ENCODE results near the gene SPAG8.

DNA sequence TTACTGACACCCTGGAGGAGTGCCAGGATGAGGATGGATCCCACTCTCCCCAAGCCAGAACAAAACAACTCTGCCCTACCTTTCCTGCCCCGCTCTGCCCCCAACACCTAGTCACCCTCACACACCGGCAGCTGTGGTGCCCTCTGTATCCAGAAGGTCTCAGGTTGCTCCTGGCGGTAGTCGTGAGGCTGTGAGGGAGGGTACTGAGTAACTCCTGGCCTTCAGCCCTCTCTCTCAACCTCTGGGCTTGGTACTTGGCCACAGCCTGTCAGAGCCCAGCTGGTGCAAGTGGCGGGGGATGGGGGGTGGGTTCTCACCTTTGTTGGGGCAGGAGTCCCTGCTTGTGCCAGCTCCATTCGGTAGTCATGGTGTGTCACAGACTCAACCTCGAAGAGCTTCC, 1.9 kb downstream of the SPAG8 start:
- TF ChIP-seq ZNF274 (IDR thresholded peaks at IDR 0.05; ENCODE audit: insufficient read depth, insufficient read length) (no peak), POLR2A (IDR thresholded peaks at IDR 0.05; ENCODE audit: low read depth, low read length) (no peak), MXI1 (IDR thresholded peaks at IDR 0.05; ENCODE audit: low read depth, low read length) (no peak), RELA (IDR thresholded peaks at IDR 0.05; ENCODE audit: borderline replicate concordance, partially characterized antibody) (no peak), RAD51 (IDR thresholded peaks at IDR 0.05) (no peak), EP300 (IDR thresholded peaks at IDR 0.05; ENCODE audit: borderline replicate concordance in 1 of 2, control insufficient read depth in 1 of 2, low read depth in 2 of 2, low read length in 2 of 2) (no peak), SP1 (IDR thresholded peaks at IDR 0.05; ENCODE audit: low read depth, low read length) (no peak), SMC3 (IDR thresholded peaks at IDR 0.05; ENCODE audit: borderline replicate concordance, low read length) (no peak), POLR2AphosphoS5 (IDR thresholded peaks at IDR 0.05; ENCODE audit: low read length) (no peak)
- TF ChIP-seq, protein P1, sequence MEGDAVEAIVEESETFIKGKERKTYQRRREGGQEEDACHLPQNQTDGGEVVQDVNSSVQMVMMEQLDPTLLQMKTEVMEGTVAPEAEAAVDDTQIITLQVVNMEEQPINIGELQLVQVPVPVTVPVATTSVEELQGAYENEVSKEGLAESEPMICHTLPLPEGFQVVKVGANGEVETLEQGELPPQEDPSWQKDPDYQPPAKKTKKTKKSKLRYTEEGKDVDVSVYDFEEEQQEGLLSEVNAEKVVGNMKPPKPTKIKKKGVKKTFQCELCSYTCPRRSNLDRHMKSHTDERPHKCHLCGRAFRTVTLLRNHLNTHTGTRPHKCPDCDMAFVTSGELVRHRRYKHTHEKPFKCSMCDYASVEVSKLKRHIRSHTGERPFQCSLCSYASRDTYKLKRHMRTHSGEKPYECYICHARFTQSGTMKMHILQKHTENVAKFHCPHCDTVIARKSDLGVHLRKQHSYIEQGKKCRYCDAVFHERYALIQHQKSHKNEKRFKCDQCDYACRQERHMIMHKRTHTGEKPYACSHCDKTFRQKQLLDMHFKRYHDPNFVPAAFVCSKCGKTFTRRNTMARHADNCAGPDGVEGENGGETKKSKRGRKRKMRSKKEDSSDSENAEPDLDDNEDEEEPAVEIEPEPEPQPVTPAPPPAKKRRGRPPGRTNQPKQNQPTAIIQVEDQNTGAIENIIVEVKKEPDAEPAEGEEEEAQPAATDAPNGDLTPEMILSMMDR (IDR thresholded peaks at IDR 0.05 in 2 of 3, conservative IDR thresholded peaks at IDR 0.05 in 1 of 3; ENCODE audit: control insufficient read depth in 2 of 3, extremely low read depth in 1 of 3, insufficient read depth in 1 of 3, low read depth in 3 of 3, low read length in 3 of 3): no peak
- TF ChIP-seq, protein P2, sequence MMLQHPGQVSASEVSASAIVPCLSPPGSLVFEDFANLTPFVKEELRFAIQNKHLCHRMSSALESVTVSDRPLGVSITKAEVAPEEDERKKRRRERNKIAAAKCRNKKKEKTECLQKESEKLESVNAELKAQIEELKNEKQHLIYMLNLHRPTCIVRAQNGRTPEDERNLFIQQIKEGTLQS (IDR thresholded peaks at IDR 0.05; ENCODE audit: borderline replicate concordance, extremely low read depth, low read depth, low read length): no peak
- TF ChIP-seq, protein P3, sequence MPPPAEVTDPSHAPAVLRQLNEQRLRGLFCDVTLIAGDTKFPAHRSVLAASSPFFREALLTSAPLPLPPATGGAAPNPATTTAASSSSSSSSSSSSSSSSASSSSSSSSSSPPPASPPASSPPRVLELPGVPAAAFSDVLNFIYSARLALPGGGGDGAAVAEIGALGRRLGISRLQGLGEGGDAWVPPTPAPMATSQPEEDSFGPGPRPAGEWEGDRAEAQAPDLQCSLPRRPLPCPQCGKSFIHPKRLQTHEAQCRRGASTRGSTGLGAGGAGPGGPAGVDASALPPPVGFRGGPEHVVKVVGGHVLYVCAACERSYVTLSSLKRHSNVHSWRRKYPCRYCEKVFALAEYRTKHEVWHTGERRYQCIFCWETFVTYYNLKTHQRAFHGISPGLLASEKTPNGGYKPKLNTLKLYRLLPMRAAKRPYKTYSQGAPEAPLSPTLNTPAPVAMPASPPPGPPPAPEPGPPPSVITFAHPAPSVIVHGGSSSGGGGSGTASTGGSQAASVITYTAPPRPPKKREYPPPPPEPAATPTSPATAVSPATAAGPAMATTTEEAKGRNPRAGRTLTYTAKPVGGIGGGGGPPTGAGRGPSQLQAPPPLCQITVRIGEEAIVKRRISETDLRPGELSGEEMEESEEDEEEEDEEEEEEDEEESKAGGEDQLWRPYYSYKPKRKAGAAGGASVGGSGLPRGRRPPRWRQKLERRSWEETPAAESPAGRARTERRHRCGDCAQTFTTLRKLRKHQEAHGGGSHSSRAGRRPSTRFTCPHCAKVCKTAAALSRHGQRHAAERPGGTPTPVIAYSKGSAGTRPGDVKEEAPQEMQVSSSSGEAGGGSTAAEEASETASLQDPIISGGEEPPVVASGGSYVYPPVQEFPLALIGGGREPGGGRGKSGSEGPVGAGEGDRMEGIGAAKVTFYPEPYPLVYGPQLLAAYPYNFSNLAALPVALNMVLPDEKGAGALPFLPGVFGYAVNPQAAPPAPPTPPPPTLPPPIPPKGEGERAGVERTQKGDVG (CRISPR knock-in tag; IDR thresholded peaks at IDR 0.05): no peak

All from GM12878 (cell line).